Subcutaneous adipose tissue (tissue), 4 donors: ENCODE measurements around the gene KCTD3. TPM values are rescaled to one million over a fixed set of nuclear protein-coding genes. Genes with fewer than 3 reads are reported as not detected.

ENCODE experiments used
- total RNA-seq, 4 donors: library from RNA; depleted of rRNA; stranded (reverse); fragments of >200 nt; gene quantifications; one replicate each; pipeline ENCODE4 v1.1.0, GENCODE V29; 2016
- TF ChIP-seq, protein P1 (sequence below): fragments of 450-650 bp; IDR thresholded peaks from one replicate; pipeline ENCODE4 v1.5.1; 2016; ENCODE audit warnings: low read depth, mild to moderate bottlenecking, control low read depth, antibody characterized with exemption, moderate library complexity

The KCTD3 gene
- total RNA-seq, 4 donors from 2014 or later = 56.1 to 79.2 (median 65.1) TPM

GRCh38 chr1:215606036-215606435 lies 38.9 kb downstream of the KCTD3 start:
- TF ChIP-seq, protein P1, sequence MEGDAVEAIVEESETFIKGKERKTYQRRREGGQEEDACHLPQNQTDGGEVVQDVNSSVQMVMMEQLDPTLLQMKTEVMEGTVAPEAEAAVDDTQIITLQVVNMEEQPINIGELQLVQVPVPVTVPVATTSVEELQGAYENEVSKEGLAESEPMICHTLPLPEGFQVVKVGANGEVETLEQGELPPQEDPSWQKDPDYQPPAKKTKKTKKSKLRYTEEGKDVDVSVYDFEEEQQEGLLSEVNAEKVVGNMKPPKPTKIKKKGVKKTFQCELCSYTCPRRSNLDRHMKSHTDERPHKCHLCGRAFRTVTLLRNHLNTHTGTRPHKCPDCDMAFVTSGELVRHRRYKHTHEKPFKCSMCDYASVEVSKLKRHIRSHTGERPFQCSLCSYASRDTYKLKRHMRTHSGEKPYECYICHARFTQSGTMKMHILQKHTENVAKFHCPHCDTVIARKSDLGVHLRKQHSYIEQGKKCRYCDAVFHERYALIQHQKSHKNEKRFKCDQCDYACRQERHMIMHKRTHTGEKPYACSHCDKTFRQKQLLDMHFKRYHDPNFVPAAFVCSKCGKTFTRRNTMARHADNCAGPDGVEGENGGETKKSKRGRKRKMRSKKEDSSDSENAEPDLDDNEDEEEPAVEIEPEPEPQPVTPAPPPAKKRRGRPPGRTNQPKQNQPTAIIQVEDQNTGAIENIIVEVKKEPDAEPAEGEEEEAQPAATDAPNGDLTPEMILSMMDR = no peak

DNA sequence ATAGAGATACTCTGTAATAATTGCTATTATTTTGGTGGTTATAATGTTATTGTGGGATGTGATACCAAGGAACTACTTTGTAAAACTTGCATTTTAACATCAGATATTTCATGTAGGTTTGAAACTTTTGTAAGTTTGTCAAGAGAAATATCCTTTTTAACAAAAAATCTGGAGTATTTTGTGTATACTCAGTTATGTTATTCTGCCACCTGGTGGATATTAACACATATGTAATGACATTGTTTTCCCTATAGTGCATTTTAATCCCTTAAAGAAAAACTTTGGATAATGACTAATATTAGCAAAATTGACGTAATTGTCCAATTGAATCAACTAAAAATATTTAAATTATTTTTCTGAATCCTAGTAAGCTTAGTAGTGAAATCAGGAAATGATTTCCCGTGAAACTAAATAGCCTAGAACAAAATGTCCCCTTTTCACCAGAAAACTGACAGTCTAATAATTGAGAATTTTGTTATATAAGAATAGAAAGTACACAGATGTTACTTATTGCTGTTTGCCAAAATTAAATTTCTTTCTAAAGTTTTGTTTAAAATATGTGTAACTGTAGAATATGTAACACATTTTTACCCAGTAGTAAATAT lies 39.6 kb downstream of the KCTD3 start:
- TF ChIP-seq, protein P1 = no peak

- TF ChIP-seq, protein P1 = no peak
Observed at GRCh38 chr1:215607412-215607811, 40.3 kb downstream of the KCTD3 start.

DNA sequence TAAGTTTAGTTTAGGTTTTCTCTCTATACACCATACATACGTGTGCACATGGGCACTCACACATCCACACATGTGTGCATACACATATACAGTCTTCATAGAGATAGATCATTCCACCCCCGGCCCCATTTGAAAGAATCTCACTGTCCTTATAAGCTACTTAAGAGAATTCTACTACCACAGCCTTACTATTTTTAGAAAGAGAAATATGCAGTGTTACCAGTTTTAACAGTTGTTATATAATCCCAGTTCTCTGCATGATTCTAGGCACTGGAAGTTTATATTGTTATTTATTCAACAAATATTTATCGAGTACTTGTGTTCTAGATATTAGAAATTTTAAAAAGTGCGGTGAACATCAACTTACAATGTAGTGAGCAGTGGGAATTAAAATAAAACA lies 41.5 kb downstream of the KCTD3 start:
- TF ChIP-seq, protein P1 = no peak

- TF ChIP-seq, protein P1 = no peak
Observed at GRCh38 chr1:215612391-215612790, 45.3 kb downstream of the KCTD3 start.

GRCh38 chr1:215617979-215618378 lies 50.9 kb downstream of the KCTD3 start:
- TF ChIP-seq, protein P1 = no peak

GRCh38 chr1:215623162-215623561 lies 56.1 kb downstream of the KCTD3 start:
- TF ChIP-seq, protein P1 = no peak
